ENCODE results near the gene HAAO.

GRCh38 chr2:42757981-42758740 is 34.2 kb downstream of the HAAO start:
- no peak for TF ChIP-seq CTCF (IDR thresholded peaks at IDR 0.05)
- no peak for TF ChIP-seq EZH2 (IDR thresholded peaks at IDR 0.05; ENCODE audit: borderline replicate concordance, insufficient read depth, low read depth, low read length, poor library complexity, severe bottlenecking)

All from B cell (primary cell).